Posterior cingulate gyrus (tissue), 11 donors: ENCODE measurements around the gene CPA5.

Experiments used
- DNase-seq, 10 donors: peaks; one replicate each; pipeline versions ENCODE4 v3.0.0 to v3.0.0-alpha.2; 2020 to 2021; ENCODE audit warnings: mixed read lengths in 3 of 10
- intact Hi-C: fragments of 100-400 bp; cut with DNase I; formaldehyde crosslinking; loops from one replicate; pipeline ENCODE4 v1.15.1; 2023

CPA5 gene

DNA sequence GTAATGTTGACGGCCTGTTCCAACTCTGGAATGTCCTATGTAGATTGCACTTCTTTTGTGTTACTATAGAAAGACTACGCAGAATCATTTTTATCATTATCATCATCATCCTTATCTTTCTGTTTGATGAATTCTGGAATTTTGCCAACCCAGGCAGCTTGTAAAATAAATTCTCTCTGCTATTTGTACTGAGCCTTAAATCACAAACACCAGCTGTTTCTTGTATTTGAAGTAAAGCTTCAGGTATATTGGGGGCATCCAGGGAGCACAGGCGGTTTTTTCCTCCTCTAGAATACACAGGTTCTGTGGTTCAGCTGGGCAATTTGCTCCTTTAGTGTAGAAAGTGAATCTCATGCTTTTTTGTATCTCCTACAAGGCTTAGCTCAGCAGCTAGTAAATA, 14.9 kb upstream of the CPA5 start:
- no peak for DNase-seq
- intact Hi-C loops: no loop called here

DNA sequence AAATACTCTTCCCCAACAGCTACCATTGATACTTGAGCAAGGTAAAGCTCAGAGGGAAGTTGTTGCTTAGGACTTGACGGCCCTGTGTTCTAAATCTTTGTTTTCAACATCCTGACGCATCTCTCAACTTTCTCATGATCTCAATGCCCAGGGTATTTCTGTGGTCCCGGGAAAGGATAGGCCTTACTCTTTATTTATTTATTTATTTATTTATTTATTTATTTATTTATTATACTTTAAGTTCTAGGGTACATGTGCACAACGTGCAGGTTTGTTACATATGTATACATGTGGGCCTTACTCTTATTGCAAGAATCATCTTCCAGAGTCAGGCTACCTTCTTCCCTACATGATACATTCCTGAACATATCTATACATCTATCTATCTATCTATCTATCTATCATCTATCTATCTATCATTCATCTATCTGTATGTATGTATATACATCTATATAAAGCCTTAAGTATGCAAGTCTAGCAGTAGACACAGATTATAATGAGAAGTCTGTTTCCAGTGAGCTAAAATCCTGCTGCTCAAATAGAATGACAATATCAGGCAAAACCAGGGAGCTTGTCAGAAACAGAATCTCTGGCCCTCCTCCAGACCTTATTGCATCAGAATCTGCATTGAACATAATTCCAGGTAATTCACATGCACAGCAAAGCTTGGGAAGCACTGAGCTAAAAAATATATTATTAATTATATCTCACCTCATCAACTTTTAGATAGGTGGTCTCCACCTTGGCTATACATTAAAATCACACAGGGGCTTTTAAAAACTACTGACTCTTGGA, 12.2 kb upstream of the CPA5 start:
- no peak for DNase-seq
- intact Hi-C loops: no loop called here

DNA sequence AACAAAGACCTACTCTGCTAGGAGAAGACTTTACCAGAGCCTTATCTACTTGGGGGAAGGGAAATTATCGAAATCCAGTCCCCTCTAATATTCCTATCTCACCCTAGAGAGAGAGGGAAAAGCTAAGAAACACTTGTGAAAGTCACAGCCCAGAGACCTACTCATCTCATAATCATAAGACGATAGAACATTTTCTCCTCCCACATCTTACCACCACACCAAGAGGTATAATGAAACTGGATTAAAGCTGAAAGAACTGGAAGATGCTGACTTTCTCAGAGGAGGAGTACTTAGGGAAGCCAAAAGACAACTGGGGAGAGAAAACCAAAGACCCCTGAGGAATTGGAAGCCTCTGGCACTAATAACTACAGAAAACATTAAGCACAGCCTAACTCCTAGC, 10.8 kb upstream of the CPA5 start:
- intact Hi-C loops: no loop called here

DNA sequence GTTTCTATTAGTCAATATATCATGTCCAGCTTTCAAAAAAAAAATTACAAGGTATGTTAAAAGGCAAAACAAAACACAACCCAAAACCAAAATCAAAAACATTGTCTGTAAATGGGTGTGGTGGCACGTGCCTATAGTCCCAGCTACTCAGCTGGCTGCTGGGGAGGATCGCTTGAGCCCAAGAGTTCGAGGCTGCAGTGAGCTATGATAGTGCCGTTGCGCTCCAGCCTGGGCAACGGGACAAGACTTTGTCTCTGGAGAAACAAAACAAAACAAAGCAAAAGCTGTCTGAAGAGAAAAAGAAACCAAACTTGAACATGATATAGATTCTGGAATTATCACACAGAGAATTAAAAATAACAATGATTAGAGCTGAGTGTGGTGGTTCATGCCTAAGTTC, 10.3 kb upstream of the CPA5 start:
- intact Hi-C loops: no loop called here
- no peak for DNase-seq

More for the DNA sequence above, 10.8 kb upstream of the CPA5 start:
- DNase-seq: no peak

DNA sequence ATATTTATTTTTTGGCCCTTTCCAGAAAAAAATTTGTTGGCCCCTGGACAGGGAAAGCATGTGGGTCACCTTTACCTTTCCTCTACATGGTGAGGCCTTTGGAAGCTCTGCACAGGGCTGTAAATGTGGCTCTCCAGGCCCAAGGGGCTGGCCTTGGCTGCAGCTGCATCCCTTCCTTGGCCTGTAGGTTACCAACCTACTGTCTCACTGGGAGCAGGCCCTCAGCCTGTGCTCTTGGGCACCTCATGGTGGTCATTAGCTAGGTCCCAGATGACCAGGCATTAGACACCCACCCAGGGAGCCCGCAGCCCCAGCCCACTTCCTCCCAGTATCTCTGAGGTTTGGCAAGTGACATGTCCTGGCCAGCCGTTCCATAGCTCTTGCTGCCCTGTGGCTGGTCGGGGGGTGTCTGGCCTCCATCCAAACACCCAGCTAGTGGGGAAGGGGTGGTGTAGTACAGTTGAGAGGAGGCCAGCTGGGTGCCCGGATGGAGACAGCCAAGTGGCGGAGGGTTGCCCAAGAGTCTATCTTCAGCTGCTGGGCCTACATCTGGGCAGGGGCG, 7.1 kb upstream of the CPA5 start:
- no peak for DNase-seq
- intact Hi-C loops: no loop called here

DNA sequence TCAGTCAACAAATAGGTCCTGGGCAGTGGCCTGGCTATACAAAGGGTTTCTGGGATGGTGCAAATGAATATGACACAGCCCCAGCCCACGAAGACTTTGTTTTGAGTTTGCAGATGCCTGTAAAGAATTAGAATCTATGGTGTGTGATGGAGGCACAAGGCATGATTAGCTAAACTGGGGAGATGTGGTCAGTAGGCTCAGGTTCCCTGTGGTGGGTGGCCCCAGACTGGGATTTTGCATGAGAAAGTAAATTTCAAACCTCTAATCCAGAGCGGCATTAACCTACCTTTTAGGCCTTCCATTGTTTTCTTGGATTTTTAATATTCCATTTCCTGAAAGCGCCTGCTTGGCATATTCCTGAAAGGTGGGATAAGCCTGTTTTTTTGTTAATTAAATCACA, 6.4 kb upstream of the CPA5 start:
- DNase-seq: no peak
- intact Hi-C loops: no loop called here

DNA sequence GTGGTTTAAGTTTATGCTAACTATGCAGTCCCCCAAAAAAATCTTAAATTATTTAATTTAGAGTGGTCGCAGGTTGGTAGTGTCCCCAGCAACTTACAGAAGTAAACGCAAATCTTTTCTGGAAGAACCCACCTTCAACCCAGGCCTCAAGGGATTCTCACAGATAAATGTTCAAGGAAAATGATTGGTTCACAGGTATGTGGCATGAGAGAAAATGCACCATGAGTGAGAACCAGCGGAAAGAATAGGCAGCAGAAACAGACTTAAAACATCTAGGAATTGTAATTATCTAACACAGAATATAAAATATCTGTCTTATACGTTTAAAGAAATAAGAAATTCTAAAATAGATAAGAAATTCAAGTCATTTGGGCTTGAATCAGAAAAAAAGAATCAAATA, 2.7 kb upstream of the CPA5 start:
- no peak for DNase-seq
- intact Hi-C loops: no loop called here

DNA sequence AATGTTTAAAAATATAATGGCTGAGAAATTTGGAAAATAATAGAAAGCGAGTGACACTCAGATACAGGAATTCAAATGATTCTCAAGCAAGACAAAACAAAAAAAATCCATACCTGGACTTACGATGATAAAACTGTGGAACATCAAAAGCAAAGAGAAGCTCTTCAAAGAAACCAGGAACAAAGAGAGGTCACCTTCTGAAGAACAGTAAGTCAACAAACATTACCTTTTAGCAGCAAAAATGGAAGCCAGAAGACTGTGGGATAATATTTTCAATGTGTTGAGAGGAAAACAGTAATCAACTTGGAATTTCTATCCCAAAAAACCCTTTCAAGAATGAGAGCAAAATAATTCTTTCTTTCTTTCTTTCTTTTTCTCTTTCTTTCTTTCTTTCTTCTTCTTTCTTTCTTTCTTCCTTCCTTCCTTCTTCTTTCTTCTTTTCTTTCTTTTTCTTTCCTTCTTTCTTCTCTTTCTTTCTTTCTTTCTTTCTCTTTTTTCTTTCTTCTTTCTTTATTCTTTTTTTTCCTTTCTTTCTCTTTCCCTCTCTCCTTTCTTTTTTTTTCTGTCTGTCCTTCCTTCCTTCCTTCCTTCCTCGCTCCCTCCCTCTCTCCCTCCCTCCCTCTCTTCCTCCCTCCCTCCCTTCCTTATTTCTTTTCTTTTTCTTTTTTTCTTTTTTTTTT, 1.8 kb upstream of the CPA5 start:
- intact Hi-C loops: no loop called here
- no peak for DNase-seq

DNA sequence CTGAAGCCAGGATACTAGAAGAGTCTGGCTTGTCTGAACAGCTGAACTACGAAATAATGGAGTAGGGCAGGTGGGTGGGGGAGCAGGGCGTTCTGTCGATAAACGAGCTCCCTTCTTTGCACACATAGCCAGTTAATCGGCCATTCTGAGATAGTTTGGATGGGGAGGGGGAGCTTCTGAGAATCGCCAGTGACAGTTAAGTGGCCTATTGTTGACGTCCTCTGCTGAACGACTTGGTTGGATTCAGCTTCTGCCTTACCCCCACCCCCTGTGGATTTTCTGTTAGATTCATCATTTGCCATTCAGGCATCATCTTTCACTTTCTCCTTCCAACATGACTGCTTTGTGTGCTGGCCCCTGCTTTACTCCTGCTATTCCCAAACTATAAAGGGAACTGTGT, 520 bp downstream of the CPA5 start:
- intact Hi-C loops: no loop called here
- DNase-seq: no peak

DNA sequence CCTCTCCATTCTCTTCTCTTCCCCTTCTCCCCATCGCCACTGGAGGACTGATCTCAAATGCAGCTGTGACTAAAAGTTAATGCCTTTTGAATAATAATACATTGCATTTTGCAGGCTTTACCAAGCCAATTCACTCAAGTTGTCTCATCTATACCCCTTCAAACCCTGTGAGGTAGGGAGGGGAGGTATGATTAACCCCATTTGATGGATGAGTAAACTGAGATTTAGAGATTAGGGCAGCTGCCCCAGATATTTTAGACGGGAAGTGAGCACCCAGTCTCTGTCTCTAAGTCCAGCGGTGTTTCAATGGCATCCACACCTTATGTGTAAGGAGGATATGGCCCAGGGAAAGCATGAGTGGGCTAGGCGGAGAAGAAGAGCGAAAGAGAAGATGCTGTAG, 1.1 kb downstream of the CPA5 start:
- intact Hi-C loops: no loop called here
- no peak for DNase-seq

DNA sequence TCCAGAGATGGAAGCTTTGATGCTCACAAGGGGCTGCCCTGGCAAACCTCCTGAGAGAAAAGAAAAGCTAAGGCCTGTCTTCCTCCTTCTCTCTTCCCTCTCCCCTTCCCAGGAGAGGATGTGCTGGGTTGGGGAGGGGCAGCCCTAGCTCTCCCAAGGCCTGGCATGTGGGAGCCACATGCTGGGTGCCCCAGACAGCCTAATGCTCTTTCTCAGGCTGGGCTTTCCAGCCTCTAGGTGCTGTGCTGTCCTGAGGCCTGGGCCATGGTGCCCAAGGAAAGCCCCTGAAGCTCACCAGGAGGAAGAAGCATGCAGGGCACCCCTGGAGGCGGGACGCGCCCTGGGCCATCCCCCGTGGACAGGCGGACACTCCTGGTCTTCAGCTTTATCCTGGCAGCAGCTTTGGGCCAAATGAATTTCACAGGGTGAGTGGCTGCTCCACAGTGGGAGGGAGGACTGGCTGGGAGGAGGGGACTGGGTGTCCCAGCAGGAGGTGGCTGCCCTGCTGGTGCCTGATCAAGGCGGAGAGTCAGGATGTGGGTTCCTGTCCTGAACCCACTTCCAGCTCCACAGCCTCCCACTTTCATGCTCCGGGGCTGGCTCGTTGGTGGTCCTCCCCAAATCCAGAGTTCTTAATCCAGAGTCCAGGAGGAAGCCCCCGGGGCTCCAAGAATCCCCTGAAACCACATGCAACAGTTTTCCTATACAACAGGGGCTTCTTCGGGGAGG, 1.7 kb downstream of the CPA5 start:
- peak in 1 of 10 donors; percentile 66 for DNase-seq
- intact Hi-C loops: no loop called here

DNA sequence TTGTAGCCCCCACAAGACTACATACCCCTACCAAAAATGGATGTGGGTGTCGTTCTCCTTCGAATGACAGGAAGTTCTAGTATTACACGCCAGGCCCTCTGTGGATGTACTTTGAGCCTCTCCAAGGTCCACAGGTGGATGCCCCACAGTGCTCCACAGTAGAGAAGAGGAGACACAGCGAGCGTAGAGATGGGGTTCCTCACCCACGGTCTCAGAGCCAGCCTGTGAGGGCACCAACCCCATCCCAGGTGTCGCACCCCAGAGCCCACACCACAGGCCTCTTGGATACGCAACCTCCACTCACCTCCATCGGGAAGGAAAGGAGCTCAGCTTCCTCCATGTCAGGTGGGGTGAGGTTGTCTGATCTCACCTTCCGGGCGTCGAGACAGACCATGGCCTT, 2.3 kb downstream of the CPA5 start:
- peak in 1 of 10 donors; percentile 67 for DNase-seq
- intact Hi-C loops: no loop called here

DNA sequence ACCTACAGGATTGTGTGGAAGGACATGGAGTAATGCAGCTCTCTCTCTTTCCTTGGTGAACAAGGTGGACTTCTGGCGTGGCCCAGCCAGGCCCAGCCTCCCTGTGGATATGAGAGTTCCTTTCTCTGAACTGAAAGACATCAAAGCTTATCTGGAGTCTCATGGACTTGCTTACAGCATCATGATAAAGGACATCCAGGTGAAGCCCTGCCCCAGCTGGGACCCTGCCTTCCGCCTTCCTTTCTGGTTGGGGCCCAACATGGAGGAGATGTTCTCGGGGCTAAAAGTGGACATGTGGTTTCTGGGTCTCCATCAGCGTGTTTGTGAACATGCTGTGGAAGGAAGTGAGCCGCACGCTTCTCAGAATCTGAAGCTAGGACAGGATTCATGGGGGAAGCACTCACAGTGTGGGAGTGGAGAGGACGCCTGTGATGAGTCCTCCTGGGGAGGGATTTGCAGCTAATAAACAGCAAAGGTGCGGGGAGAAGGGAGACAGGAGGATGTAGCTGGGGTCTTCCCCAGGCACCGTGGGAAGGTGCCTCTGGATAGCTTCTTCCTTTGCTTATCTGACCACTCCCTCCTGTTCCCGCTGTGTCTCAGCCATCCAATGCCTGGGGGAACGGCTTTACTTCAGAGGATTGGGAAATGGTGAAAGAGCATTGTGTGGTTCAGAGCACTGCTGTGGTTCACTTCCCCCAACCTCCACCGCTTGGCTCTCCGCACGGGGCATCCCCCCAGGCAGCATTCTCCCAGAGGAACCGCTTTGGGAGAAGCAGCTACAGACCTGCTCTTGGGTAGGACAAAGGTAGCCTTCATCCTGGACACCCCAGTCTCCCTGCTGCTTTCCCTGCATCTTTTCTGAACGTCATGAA, 5.5 kb downstream of the CPA5 start:
- intact Hi-C loops: no loop called here
- DNase-seq: peak in 1 of 10 donors; percentile 67

DNA sequence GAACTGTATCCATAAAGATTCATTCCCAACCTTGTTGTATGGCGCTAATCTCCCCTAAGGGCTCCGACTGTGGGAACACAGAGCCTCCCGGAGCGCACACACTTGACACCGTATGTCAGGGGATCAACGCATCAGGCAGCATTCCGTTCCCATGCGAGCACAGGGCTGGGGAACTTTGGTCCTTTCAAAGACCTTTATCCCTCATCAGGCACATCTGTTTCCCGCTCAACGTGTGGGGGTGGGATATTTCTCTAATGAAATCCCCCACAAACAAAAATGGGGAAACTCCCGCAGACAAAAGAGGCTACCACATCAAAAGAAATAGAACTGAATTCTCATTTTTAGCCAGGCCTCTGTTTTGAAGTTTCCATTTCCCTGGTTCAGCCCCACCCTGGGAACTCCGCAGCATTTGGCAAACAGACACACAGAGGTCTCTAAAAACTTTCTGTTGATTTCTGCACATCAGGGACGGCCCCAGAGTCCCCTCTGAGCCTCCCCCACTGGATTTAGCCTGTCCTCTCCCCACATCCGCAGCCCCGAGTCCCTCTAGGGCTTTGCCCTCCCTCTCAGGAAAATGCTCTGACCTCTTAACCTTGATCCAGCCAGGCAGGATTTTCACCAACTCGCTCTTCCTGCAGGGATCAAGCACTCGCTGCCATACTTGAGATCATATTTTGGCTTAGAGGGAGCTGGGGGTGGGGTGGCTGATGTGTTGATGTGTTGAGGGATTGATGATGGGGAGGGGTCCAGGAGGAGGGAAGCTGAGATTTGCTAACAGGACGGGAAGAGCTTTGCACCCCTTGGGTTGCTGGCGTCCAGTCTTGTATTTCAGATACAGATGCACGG, 6.6 kb downstream of the CPA5 start:
- intact Hi-C loops: no loop called here
- peak in 1 of 10 donors; percentile 24 for DNase-seq

DNA sequence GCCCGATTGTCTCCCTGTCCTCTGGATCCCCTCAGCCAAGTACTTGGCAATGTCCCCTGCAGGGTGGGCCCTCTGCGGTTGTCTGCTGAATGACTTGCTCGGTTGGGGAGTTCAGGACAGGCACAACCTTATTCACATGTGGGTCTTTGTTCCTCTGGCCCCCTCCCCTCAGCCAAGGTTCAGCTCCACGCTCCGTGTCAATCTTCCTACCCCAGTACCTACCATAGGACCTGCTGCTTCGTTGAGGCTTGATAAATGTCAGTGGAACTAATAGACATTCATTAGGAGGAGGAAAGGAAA, 7.1 kb downstream of the CPA5 start:
- intact Hi-C loops: no loop called here
- peak in 1 of 10 donors; percentile 18 for DNase-seq

DNA sequence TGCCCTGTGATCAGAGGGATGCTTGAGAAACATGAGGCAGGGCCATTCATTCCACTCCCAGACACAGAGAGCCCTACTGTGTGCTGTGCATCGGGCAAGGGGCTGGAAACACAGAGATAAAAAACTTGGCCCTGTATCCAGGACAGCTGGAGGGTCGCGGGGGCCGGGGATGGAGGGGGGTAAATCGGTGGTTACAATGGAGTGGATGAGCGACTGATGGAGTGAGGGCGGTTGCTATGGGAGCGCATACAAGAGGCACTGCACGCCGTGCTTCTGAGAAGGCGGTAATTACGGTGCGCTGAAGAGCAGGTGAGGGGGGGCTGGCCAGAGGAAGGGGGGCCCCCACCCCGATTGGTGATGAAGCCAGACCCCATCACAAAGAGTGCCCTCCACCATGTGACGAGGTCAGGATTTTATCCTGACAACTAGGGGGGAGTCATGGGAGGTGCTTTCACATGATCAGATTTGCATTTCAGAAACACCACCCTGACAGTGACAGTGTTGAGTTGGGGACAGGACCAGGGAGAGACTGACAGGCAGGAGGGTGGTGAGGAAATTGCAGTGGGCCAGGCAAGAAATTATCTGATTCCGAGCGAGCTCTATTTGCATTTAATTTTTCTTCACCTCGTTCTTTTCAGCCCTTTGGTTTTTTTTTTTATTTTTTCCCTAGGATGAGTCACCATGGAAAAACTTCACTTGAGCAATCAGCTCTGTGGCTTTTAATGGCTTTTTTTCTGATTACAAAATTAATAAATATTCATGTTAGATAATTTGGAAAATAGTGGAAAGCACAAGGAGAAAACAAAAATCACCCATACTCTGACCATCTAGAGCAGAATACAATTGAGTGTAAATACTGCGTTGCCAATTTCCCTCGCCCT, 7.8 kb downstream of the CPA5 start:
- DNase-seq: peak in 3 of 10 donors; percentile 21 to 88 (median 88)
- intact Hi-C loops: no loop called here

DNA sequence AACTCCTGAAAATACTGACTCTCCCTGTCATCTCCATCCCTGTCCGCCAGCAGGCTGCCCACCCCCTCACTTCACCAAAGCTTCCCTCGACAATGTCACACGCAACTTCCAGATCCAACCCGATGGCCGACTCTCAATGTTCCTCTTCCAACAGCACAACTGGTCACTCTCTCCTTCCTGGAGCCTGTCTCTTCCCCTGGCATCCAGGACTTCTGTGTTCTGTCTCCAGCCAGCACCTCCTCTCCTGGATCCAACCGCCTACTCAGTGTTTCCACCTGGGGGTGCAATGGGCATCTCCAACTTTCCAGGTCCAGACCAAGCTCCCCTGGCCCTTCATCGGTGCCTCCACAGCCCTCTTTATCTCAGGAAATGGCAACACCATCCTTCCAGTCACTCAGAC, 8.6 kb downstream of the CPA5 start:
- intact Hi-C loops: no loop called here
- DNase-seq: peak in 2 of 10 donors; percentile 24 to 68

DNA sequence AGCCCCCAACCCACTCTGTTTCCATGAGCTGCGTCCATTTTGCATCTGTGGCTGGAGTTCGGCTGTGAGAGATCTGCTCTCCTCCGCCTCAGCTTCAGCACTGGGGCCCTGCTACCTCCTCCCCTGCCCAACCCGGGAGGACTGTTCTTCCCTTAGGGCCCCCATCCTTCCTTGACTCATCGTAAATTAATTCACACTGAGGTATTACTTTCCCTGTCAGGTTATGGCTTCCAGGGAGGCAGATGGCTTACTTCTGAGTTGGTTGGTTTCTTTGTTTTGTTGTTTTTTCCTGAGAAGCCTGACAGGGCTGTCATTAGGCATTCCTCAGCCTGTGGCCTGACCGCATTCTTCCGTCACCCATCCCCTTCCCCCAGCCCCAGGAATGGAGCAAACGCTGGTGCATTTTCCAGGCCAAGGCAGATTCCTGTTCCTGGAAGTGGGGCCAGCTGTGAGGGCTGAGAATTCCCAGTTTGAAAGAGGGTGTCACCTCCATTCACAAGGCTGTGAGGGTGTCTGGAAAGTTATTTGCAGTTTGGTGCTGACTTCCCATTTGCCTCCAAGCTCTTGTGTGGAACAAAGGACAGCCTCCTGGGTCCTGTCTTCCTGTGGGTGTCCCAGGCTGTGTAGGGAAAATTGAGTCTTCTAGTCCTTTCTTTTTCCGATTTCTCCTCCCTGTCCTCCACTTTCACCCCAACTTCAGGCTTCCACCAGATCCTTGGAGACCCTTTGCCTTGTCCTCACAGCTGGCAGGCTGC, 11.7 kb downstream of the CPA5 start:
- intact Hi-C loops: no loop called here
- no peak for DNase-seq
